GM21737 (cell line): ENCODE measurements around the gene TPSB2.

ENCODE experiments used
- ATAC-seq: cut with Tn5 transposase; IDR thresholded peaks from one replicate; pipeline ENCODE4 v1.9.1; 2021; ENCODE audit warnings: mild to moderate bottlenecking, moderate library complexity; ENCODE audit not compliant: unreplicated experiment

TPSB2 gene

DNA sequence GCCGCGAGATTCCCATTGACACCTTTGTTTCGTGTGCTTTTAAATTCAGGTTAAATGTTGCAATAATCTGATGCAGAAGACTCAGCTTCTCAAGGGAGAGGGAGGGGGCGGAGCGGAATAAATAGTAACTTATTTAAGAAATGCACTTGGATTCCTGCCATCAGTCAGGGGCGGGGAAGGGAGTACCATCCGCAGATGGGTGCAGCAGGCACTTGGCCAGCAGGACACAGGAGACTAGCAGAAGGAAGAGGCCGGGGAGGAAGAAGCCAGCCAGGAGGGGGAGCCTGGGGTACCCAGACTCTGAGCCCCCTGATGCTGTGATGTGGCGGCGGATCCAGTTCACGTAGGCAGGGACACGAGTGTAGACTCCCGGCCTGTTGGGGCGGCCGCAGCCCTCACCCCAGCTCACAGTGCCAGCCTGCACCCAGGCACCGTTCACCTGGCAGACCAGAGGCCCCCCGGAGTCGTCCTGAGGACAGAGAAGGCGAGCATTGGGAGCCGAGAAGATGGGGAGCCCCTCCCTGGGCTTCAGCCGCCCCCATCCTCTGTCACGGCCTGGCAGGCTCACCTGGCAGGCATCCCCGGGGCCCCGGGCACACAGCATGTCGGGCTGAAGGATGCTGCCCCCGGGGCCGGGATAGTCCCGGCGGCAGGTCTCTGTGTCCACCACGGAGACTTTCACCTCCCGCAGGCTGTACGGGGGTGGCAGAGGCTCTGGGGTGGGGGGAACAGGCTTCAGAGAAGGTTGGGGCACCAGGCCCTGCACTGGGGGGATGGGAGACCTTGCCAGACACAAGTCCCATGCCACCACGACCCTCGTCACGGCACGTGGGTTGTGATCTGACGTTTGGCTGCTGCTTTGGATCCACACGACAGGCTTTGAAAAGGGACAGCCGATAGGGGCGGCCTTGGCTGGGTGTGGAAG lies 8.1 kb downstream of the TPSB2 start:
- ATAC-seq, result no peak

DNA sequence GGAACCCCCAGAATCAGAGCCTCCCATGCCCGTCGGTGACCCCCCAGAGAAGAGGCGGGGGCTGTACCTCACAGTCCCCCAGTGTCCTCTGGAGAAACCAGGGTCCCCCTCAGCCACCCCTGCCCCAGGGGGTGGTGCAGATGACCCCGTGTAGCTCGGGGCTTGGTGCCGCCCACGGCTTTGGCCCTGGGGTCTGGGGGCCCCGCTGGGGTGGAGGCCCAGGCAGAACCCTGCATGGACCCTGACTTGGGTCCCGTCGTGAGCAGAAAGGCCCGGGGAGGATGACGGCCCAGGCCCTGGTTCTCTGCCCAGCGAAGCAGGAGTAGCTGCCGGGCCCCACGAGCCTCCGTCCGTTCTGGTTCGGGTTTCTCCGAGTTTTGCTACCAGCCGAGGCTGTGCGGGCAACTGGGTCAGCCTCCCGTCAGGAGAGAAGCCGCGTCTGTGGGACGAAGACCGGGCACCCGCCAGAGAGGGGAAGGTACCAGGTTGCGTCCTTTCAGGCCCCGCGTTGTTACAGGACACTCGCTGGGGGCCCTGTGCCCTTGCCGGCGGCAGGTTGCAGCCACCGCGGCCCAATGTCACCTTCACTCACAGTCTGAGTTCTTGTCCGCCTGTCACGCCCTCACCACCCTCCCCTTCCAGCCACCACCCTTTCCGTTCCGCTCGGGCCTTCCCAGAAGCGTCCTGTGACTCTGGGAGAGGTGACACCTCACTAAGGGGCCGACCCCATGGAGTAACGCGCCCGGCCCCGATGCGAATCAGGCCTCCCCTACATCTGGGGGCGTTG lies 8.9 kb downstream of the TPSB2 start:
- ATAC-seq, result no peak

DNA sequence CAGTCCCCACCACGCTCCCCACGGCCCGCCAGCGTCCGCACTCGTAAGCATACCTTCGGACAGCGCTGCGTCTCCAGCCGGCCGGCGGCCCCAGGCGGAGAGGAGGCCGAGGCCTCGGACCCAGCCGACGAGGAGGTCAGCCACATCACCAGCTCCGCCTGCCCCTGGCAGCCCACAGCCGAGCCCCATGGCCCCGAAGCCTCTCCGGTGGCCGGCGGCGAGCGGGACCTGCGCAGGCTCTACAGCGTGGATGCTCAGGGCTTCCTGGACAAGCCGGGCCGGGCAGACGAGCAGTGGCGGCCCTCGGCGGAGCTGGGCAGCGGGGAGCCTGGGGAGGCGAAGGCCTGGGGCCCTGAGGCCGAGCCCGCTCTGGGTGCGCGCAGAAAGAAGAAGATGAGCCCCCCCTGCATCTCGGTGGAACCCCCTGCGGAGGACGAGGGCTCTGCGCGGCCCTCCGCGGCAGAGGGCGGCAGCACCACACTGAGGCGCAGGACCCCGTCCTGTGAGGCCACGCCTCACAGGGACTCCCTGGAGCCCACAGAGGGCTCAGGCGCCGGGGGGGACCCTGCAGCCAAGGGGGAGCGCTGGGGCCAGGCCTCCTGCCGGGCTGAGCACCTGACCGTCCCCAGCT lies 9.8 kb downstream of the TPSB2 start:
- no peak for ATAC-seq

DNA sequence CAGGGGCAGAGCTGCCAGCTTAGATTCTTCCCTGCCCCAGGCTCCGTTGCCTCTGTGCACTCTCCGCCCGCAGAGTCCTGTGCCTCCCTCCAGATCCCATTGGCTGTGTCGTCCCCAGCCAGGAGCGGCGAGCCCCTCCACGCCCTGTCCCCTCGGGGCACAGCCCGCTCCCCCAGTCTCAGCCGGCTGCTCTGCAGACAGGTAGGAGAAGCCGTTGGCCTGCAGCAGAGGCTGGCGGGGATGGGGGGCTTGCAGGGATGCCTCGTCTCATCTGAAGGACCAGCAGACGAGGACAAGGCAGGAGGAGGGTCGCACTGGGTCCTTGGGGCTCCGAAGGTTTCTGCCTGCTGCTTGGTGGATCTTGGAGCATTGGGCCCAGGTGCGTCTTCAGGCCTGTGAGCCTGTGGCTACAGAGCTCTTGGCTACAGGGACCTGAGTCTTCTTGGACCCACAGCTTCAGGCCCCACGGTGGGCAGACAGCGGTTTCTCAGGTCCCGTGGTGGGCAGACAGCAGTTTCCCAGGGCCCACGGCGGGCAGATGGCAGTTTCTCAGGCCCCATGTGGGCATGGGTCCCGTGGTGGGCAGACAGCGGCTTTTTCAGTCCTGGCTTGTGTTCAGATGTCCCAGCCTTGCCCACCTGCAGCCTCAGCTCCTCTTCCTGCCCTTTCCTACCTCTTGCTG lies 10.9 kb downstream of the TPSB2 start:
- no peak for ATAC-seq

DNA sequence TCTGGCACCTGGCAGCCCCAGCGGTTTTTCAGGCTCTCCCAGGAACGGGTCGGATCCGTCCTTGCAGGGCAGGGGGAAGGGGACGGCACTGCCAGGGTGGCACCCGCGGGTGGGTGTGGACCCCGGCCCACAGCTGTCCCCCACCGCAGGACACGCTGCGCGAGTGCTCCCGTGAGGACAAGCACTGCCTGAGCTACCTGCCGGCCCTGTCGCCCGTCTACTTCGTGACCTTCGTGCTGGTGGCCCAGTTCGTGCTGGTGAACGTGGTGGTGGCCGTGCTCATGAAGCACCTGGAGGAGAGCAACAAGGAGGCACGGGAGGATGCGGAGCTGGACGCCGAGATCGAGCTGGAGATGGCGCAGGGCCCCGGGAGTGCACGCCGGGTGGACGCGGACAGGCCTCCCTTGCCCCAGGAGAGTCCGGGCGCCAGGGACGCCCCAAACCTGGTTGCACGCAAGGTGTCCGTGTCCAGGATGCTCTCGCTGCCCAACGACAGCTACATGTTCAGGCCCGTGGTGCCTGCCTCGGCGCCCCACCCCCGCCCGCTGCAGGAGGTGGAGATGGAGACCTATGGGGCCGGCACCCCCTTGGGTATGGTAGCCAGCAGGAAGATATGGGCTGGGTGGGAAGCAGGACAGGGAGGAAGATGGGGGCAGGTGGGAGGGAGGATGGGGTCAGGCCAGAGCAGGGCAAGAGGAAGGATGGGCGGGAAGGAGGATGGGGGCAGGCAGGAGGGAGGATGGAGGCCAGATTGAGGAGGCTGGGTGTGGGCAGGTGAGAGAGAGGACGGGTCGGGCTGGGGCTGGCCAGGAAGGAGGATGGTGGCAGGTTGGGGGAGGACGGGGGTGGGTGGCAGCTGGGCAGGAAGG lies 11.7 kb downstream of the TPSB2 start:
- ATAC-seq, result no peak

DNA sequence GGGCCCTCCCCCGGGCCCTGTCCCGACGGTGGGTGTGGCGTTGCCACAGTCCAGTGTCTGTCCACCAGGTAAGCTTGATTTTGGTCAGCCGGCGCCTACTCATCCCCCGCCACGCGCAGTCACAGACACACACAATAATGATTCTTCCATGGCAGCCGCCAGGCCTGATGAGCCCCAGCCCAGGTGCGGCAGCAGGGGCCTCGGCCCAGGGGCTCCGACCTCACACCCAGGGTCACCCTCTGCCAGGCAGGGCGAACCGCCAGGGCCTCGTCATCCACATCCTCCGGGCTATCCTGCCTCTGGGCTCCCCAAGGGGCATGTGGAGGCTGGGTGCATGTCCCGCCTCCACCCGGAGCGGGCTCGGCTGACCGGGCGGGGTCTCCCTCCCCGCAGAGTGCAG lies 12.5 kb downstream of the TPSB2 start:
- ATAC-seq, result no peak

DNA sequence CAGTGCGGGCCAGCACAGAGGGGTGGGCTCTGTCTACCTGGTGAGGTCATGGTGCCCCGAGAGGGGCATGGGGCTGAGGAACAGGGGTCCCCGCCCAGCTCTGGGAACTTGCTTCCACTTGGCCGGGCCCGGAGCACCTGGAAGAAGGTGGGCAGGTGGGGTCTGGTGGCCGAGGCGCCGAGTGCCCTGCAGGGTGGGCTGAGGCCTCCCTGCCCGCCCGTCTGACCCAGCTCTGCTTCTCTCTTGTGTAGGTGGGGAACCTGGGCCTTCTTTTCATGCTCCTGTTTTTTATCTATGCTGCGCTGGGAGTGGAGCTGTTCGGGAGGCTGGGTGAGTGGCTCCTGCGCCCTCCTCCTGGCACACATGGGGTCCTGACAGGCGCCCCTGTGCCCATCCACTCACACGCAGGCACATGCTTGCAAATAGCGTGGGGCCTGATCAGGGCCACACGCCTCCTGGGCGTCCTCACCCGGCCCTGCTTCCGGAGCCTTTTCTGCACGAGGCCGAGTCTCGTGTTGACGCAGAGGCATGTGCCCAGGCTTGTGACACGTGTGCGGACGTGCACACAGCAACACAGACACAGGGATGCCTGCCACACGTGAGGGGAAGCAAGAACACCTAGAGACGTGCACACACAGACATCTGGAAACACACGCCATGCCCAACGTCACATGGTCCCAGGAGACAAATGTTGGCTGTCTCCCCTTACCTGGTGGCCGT lies 13.1 kb downstream of the TPSB2 start:
- no peak for ATAC-seq

DNA sequence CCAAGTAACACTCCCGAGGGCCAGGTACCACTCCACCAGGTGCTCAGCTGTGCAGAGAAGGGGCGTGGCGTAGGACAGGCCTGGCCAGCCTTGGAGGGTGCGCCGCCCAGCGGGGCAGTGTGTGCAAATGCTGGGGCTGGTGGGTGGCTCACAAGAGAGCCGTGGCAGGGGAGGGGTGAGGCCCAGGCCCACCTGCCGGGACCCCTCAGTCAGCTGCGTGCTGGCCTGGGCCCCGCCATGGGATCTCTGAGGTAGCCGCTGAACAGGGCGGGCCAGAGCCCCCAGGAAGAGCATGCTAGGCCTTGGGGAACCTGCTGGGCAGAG lies 13.7 kb downstream of the TPSB2 start:
- no peak for ATAC-seq

DNA sequence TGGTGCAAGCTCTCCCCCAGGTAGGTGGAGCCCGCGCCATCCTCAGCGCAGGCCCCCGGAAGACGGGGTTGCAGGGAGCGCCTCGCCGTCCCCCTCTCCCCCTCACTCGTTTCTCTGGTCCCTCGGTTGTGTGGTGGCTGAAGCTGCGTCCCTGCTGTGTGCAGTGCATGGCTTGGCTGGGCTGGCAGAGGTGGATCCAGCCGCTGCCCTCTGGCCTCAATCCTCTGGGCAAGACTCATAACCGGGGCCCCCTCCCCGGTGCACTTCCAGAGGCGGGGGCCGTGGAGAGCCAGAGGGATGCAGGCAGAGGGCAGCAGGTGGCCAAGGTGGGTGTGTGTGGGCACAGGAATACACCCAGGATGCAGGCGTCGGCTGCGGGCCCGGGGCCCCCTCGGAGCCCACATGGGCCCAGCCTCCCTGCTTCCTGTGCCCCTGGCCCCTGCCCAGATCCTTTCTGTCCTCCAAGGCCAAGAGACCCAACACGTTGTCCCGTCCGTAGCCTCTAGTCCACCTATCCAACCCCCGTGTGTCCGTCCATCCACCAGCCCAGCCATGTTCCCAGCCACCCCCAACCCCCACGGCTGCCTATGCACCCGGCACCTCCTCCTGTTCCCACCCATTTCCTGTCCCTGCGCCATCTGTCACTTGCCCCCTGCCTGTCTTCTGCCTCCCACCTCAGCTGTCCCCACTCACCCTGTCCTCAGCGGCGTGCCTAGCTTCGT lies 14.2 kb downstream of the TPSB2 start:
- ATAC-seq, result no peak

DNA sequence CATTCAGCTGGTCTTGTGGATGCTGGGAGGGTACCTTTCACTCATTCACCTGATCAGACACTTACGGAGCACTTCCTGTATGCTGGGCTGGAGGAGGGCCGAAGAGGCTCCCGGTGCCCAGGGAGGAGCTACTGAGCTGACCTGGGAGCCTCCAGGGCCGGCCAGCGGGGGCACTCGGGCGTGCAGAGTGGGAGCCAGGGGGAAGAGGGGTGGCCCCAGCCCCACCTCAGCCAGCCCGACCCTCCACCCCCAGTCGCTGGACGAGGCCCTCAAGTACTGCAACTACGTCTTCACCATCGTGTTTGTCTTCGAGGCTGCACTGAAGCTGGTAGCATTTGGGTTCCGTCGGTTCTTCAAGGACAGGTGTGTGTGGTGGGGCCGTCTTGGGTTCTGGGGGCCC lies 15.3 kb downstream of the TPSB2 start:
- ATAC-seq, result no peak

DNA sequence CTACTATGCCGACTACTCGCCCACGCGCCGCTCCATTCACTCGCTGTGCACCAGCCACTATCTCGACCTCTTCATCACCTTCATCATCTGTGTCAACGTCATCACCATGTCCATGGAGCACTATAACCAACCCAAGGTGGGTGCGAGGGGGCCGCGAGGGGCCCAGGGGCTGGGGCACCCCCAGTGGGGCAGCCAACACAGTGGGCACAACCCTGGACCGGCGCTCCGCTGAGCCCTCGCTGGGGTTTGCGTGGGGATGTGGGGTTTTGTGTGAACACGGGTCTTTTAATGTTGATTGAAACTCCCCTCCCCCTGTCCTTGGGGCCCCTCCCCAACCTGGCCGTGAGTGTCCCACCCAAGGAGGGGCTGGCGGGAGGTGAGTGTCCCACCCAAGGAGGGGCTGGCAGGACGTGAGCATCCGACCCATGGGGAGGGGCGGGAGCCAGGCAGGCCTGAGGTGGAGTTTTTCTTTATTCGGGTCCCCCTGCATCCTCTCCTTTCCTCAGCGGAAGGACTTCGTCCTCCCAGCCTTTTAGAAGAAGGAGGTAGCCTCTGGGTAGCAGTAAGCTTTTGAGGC lies 16.1 kb downstream of the TPSB2 start:
- no peak for ATAC-seq

DNA sequence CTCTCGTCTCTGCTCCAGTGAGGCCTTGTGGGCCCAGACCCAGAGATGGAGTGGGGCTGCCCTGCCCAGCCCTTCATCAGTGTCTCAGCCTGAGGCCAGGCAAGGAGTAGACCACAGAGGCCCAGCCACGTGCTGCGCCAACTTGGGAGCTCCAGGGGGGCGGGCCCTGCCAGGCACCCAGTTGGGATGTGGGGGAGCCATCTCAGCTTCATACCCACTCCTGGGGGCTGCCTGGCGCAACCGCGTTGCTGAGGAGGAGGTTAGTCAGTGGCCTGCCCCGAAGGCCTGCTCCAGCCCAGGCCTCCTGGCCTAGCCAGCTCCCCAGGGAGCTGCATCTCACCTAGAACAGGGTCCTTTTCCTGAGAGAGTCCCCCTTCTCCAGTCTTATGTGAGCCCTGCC lies 16.8 kb downstream of the TPSB2 start:
- ATAC-seq, result no peak

DNA sequence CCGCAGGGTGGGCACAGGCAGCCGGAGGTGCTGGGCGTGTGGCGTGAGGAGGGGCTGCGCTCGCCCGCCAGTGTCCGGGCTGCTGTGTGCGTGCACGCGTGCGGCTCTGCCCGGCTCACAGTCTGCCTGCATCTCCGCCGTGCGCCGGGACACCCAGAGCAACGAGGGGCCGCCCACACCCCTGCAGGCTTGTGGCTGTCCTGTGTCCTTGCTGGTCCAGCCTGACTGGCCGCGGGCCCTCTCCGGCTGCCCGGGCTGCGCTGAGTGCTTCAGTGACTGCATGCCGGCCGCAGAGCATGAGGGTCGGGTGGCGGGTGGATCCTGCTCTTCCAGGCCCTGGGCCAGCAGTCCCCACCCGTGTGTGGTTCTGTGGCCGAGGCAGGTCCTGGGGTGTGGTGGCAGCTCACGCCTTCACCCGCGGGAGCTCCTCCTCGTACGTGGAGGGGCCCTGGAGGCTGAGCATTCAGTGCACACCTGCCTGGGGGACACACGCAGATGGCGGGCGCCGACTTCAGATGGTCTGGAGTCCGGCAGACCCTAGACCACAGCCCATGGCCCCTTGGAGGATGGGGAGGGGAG lies 17.3 kb downstream of the TPSB2 start:
- no peak for ATAC-seq

DNA sequence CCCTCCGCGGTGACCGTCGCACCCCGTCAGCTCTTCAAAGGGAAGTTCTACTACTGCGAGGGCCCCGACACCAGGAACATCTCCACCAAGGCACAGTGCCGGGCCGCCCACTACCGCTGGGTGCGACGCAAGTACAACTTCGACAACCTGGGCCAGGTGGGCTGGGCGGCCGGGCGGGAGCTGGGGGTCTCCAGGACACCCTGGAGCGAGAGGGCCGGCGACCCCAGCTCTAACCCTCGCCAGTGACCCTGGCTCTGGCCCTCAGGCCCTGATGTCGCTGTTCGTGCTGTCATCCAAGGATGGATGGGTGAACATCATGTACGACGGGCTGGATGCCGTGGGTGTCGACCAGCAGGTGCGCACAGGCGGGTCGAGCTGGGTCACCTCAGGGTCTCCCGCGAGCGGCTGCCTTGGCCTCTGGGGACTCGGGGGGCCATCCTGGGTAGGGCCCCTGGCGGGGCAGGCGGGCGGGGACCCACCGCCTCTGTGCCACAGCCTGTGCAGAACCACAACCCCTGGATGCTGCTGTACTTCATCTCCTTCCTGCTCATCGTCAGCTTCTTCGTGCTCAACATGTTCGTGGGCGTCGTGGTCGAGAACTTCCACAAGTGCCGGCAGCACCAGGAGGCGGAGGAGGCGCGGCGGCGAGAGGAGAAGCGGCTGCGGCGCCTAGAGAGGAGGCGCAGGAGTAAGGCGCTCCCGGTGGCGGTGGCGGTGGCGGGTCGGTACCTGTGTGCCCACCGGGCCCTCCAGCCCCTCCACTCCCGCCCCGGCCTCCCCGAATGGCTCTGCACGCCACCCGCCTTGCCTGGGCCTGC lies 18.3 kb downstream of the TPSB2 start:
- ATAC-seq, result no peak

DNA sequence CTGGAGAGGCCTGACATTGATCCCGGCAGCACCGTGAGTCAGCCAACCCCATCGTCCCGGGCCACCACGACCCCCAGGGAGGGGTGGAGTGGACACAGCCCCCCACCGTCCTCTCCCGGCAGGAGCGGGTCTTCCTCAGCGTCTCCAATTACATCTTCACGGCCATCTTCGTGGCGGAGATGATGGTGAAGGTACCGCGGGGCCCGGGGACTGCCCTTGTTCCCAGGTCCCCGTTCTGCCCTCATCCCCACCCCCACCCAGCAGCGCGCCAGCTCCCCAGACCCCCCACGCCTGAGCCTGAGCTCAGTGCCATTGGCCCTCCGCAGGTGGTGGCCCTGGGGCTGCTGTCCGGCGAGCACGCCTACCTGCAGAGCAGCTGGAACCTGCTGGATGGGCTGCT lies 19.5 kb downstream of the TPSB2 start:
- no peak for ATAC-seq

DNA sequence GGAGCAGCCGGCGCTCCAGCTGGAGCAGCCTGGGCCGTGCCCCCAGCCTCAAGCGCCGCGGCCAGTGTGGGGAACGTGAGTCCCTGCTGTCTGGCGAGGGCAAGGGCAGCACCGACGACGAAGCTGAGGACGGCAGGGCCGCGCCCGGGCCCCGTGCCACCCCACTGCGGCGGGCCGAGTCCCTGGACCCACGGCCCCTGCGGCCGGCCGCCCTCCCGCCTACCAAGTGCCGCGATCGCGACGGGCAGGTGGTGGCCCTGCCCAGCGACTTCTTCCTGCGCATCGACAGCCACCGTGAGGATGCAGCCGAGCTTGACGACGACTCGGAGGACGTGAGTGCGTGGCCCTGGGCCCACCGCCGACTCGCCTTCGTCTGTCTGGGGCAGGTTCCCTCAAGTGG lies 20.9 kb downstream of the TPSB2 start:
- ATAC-seq, result no peak

DNA sequence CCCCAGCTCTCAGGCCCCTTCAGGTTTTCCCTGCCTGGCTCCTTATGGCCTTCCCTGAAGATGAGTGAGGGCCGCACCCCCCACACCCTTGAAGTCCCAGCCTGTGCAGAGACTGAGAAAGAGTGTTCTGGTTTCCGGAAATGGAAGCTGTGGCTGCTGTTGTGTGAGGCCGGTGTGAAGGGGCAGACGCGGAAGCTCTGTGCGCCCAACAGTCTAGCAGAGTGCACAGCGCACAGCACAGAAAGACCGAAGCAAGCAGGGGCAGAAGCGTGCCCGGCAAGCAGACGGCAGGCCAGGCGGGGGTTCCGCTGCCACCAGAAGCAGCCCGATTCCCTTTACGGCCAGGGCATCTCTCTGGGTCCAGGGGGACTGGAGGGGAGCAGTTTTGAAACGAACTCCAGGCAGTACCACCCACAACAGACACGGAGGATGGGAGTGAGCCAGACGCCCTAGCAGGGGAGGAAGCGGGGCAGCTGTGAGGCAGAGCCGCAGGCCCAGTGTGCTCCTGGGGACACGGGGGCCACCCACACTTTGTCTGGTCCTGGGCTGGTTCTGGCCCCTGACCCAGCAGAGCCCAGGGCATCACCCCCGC lies 21.6 kb downstream of the TPSB2 start:
- no peak for ATAC-seq
